ENCODE data around the gene ERP44. TPM values are rescaled to one million over a fixed set of nuclear protein-coding genes. Genes with fewer than 3 reads are reported as not detected.
"Not testable (repeated sequence)": the region's sequence is repeated elsewhere in the genome, so short reads cannot be mapped to it uniquely, and the experiment has no call there.

The ERP44 gene
- total RNA-seq, 1 experiment from 2014 or later: 20.9 TPM

GRCh38 chr9:100086097-100086635 lies 12.6 kb downstream of the ERP44 start:
- H4K20me1 ChIP-seq (ENCODE audit: insufficient read depth, low read depth, low read length): peaks cover 39% of the 10 kb centered on the region
- peaks cover 82% of the 10 kb centered on the region for H3K4me1 ChIP-seq (ENCODE audit: low read length)
- H3K79me2 ChIP-seq (ENCODE audit: low read length): peaks cover 100% of the 10 kb centered on the region
- DNase-seq: no peak
- H3K4me2 ChIP-seq (ENCODE audit: low read depth, low read length, poor library complexity, severe bottlenecking): no peak overlapping the region
- no peak overlapping the region for H3K9ac ChIP-seq (ENCODE audit: low read length)
- H2AFZ ChIP-seq (ENCODE audit: low read length): no peak overlapping the region
- no peak overlapping the region for H3K4me3 ChIP-seq (ENCODE audit: low read length)
- H3K27me3 ChIP-seq (ENCODE audit: low read length): no peaks in the 10 kb centered on the region
- no peaks in the 10 kb centered on the region for H3K36me3 ChIP-seq (ENCODE audit: insufficient read depth, low read length)
- H3K27ac ChIP-seq (ENCODE audit: low read length): peak overlapping the region; percentile 24
- no peaks in the 10 kb centered on the region for H3K9me3 ChIP-seq (ENCODE audit: low read length)
- no peaks in the 10 kb centered on the region for H3K9me2 ChIP-seq (replicated peaks; ENCODE audit: insufficient read depth, low read length)

- peak overlapping the region; percentile 61 for H3K4me3 ChIP-seq (ENCODE audit: low read length)
- no peaks in the 10 kb centered on the region for H3K9me2 ChIP-seq (replicated peaks; ENCODE audit: insufficient read depth, low read length)
- H3K36me3 ChIP-seq (ENCODE audit: insufficient read depth, low read length): no peaks in the 10 kb centered on the region
- H4K20me1 ChIP-seq (ENCODE audit: insufficient read depth, low read depth, low read length): peaks cover 43% of the 10 kb centered on the region
- peak overlapping the region; percentile 27; the same call in 1 of the 2 replicates for H3K9ac ChIP-seq (ENCODE audit: low read length)
- DNase-seq: peak; percentile 60
- H3K9me3 ChIP-seq (ENCODE audit: low read length): no peaks in the 10 kb centered on the region
- peaks cover 91% of the 10 kb centered on the region for H3K4me1 ChIP-seq (ENCODE audit: low read length)
- peak overlapping the region; percentile 87 for H3K27ac ChIP-seq (ENCODE audit: low read length)
- no peak overlapping the region for H2AFZ ChIP-seq (ENCODE audit: low read length)
- no peaks in the 10 kb centered on the region for H3K27me3 ChIP-seq (ENCODE audit: low read length)
- peak overlapping the region; percentile 91 for H3K4me2 ChIP-seq (ENCODE audit: low read depth, low read length, poor library complexity, severe bottlenecking)
- H3K79me2 ChIP-seq (ENCODE audit: low read length): peaks cover 100% of the 10 kb centered on the region
Observed at GRCh38 chr9:100084734-100085133, 14.1 kb downstream of the ERP44 start.

DNA sequence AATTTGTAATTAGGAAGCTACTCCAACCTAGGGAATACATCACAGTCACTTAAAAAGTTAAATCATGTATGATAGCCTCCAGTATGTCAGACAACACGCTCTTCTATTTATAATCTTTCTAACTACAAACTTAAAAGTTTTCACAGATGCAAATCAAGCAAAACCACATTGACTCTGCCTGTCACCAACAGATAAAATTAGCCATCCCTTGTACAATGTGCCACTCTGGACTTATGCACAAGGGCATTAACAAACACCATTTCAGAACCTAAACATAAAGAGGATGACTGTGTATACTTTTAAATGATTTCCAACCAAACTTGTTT lies 14.7 kb downstream of the ERP44 start:
- peaks cover 42% of the 10 kb centered on the region for H4K20me1 ChIP-seq (ENCODE audit: insufficient read depth, low read depth, low read length)
- H3K4me2 ChIP-seq (ENCODE audit: low read depth, low read length, poor library complexity, severe bottlenecking): peak overlapping the region; percentile 91
- H3K27ac ChIP-seq (ENCODE audit: low read length): peak overlapping the region; percentile 87
- H3K9ac ChIP-seq (ENCODE audit: low read length): peak overlapping the region; percentile 47
- H3K9me3 ChIP-seq (ENCODE audit: low read length): no peaks in the 10 kb centered on the region
- no peaks in the 10 kb centered on the region for H3K36me3 ChIP-seq (ENCODE audit: insufficient read depth, low read length)
- peak overlapping the region; percentile 61 for H3K4me3 ChIP-seq (ENCODE audit: low read length)
- no peak overlapping the region for H2AFZ ChIP-seq (ENCODE audit: low read length)
- no peaks in the 10 kb centered on the region for H3K9me2 ChIP-seq (replicated peaks; ENCODE audit: insufficient read depth, low read length)
- no peaks in the 10 kb centered on the region for H3K27me3 ChIP-seq (ENCODE audit: low read length)
- H3K4me1 ChIP-seq (ENCODE audit: low read length): peaks cover 93% of the 10 kb centered on the region
- H3K79me2 ChIP-seq (ENCODE audit: low read length): peaks cover 99% of the 10 kb centered on the region
- DNase-seq: peak; percentile 78

- peak overlapping the region; percentile 61 for H3K4me3 ChIP-seq (ENCODE audit: low read length)
- H3K4me2 ChIP-seq (ENCODE audit: low read depth, low read length, poor library complexity, severe bottlenecking): peak overlapping the region; percentile 91
- peak overlapping the region; percentile 47 for H3K9ac ChIP-seq (ENCODE audit: low read length)
- DNase-seq: no peak
- H4K20me1 ChIP-seq (ENCODE audit: insufficient read depth, low read depth, low read length): peaks cover 42% of the 10 kb centered on the region
- peak overlapping the region; percentile 87 for H3K27ac ChIP-seq (ENCODE audit: low read length)
- no peaks in the 10 kb centered on the region for H3K36me3 ChIP-seq (ENCODE audit: insufficient read depth, low read length)
- peaks cover 88% of the 10 kb centered on the region for H3K4me1 ChIP-seq (ENCODE audit: low read length)
- H3K27me3 ChIP-seq (ENCODE audit: low read length): no peaks in the 10 kb centered on the region
- H3K9me2 ChIP-seq (replicated peaks; ENCODE audit: insufficient read depth, low read length): no peaks in the 10 kb centered on the region
- H3K9me3 ChIP-seq (ENCODE audit: low read length): no peaks in the 10 kb centered on the region
- peaks cover 99% of the 10 kb centered on the region for H3K79me2 ChIP-seq (ENCODE audit: low read length)
- H2AFZ ChIP-seq (ENCODE audit: low read length): no peak overlapping the region
Observed at GRCh38 chr9:100083448-100084127, 15.2 kb downstream of the ERP44 start.

GRCh38 chr9:100082782-100083181 lies 16.0 kb downstream of the ERP44 start:
- H3K4me1 ChIP-seq (ENCODE audit: low read length): peaks cover 80% of the 10 kb centered on the region
- H3K4me3 ChIP-seq (ENCODE audit: low read length): no peak overlapping the region
- H4K20me1 ChIP-seq (ENCODE audit: insufficient read depth, low read depth, low read length): peaks cover 37% of the 10 kb centered on the region
- no peaks in the 10 kb centered on the region for H3K9me2 ChIP-seq (replicated peaks; ENCODE audit: insufficient read depth, low read length)
- H3K4me2 ChIP-seq (ENCODE audit: low read depth, low read length, poor library complexity, severe bottlenecking): peak overlapping the region; percentile 91
- peak overlapping the region; percentile 87 for H3K27ac ChIP-seq (ENCODE audit: low read length)
- H3K79me2 ChIP-seq (ENCODE audit: low read length): peaks cover 97% of the 10 kb centered on the region
- H3K36me3 ChIP-seq (ENCODE audit: insufficient read depth, low read length): no peaks in the 10 kb centered on the region
- no peak overlapping the region for H3K9ac ChIP-seq (ENCODE audit: low read length)
- DNase-seq: no peak
- no peaks in the 10 kb centered on the region for H3K9me3 ChIP-seq (ENCODE audit: low read length)
- no peak overlapping the region for H2AFZ ChIP-seq (ENCODE audit: low read length)
- H3K27me3 ChIP-seq (ENCODE audit: low read length): no peaks in the 10 kb centered on the region

DNA sequence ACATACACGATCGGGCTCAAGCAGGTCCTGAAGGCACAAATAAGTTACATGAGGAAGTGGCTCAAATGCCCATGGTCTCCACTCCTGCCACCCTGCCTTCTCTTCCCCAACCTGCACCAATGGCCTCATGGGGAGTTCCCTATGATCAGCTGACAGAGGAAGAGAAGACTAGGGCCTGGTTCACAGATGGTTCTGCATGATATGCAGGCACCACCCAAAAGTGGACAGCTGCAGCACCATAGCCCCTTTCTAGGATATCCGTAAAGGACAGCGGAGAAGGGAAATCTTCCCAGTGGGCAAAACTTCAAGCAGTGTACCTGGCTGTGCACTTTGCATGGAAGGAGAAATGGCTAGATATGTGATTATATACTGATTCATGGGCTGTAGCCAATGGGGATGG lies 22.5 kb downstream of the ERP44 start:
- H3K9me3 ChIP-seq (ENCODE audit: low read length); H2AFZ ChIP-seq (ENCODE audit: low read length); H3K4me2 ChIP-seq (ENCODE audit: low read depth, low read length, poor library complexity, severe bottlenecking); H3K36me3 ChIP-seq (ENCODE audit: insufficient read depth, low read length); H3K9ac ChIP-seq (ENCODE audit: low read length); DNase-seq; H3K27me3 ChIP-seq (ENCODE audit: low read length); H3K27ac ChIP-seq (ENCODE audit: low read length); H3K4me3 ChIP-seq (ENCODE audit: low read length); H3K9me2 ChIP-seq (replicated peaks; ENCODE audit: insufficient read depth, low read length): not testable (repeated sequence)
- Histone ChIP-seq H3K4me1 (ENCODE audit: low read length) (peaks cover 15% of the 10 kb centered on the region), H4K20me1 (ENCODE audit: insufficient read depth, low read depth, low read length) (peaks cover 23% of the 10 kb centered on the region), H3K79me2 (ENCODE audit: low read length) (peaks cover 97% of the 10 kb centered on the region)

- H4K20me1 ChIP-seq (ENCODE audit: insufficient read depth, low read depth, low read length): peaks cover 17% of the 10 kb centered on the region
- H3K36me3 ChIP-seq (ENCODE audit: insufficient read depth, low read length): no peaks in the 10 kb centered on the region
- no peaks in the 10 kb centered on the region; the same call in 1 of the 2 replicates for H3K9me2 ChIP-seq (replicated peaks; ENCODE audit: insufficient read depth, low read length)
- no peak overlapping the region for H3K9ac ChIP-seq (ENCODE audit: low read length)
- no peak overlapping the region for H2AFZ ChIP-seq (ENCODE audit: low read length)
- no peaks in the 10 kb centered on the region for H3K9me3 ChIP-seq (ENCODE audit: low read length)
- H3K27ac ChIP-seq (ENCODE audit: low read length): no peak overlapping the region
- DNase-seq: no peak
- H3K4me1 ChIP-seq (ENCODE audit: low read length): peaks cover 10% of the 10 kb centered on the region
- H3K4me2 ChIP-seq (ENCODE audit: low read depth, low read length, poor library complexity, severe bottlenecking): no peak overlapping the region
- peaks cover 96% of the 10 kb centered on the region for H3K79me2 ChIP-seq (ENCODE audit: low read length)
- no peak overlapping the region for H3K4me3 ChIP-seq (ENCODE audit: low read length)
- no peaks in the 10 kb centered on the region for H3K27me3 ChIP-seq (ENCODE audit: low read length)
Observed at GRCh38 chr9:100074989-100075388, 23.8 kb downstream of the ERP44 start.

- H3K36me3 ChIP-seq (ENCODE audit: insufficient read depth, low read length): no peaks in the 10 kb centered on the region
- no peak overlapping the region for H3K9ac ChIP-seq (ENCODE audit: low read length)
- no peaks in the 10 kb centered on the region; the same call in 1 of the 2 replicates for H3K9me2 ChIP-seq (replicated peaks; ENCODE audit: insufficient read depth, low read length)
- peaks cover 94% of the 10 kb centered on the region for H3K79me2 ChIP-seq (ENCODE audit: low read length)
- H2AFZ ChIP-seq (ENCODE audit: low read length): no peak overlapping the region
- H3K27ac ChIP-seq (ENCODE audit: low read length): no peak overlapping the region
- no peak overlapping the region for H3K4me3 ChIP-seq (ENCODE audit: low read length)
- no peaks in the 10 kb centered on the region for H3K27me3 ChIP-seq (ENCODE audit: low read length)
- H4K20me1 ChIP-seq (ENCODE audit: insufficient read depth, low read depth, low read length): peaks cover 15% of the 10 kb centered on the region; the same call in 1 of the 2 replicates
- H3K4me2 ChIP-seq (ENCODE audit: low read depth, low read length, poor library complexity, severe bottlenecking): no peak overlapping the region
- no peaks in the 10 kb centered on the region for H3K9me3 ChIP-seq (ENCODE audit: low read length)
- no peak for DNase-seq
- peaks cover 5% of the 10 kb centered on the region for H3K4me1 ChIP-seq (ENCODE audit: low read length)
Observed at GRCh38 chr9:100074093-100074492, 24.7 kb downstream of the ERP44 start.
